MM.1S (cell line): ENCODE measurements around the gene FADS1.

Experiments
- DNase-seq: peaks from one replicate; pipeline ENCODE4 v3.0.0-alpha.2; 2015
- H2AFZ ChIP-seq: fragments of 300-600 bp; sonication (generic); 2 replicates; pipeline ENCODE4 v1.6.0; 2016; ENCODE audit warnings: antibody characterized with exemption, low read length
- H3F3A ChIP-seq: fragments of 300-600 bp; sonication (generic); 2 replicates; pipeline ENCODE4 v1.6.1; 2016; ENCODE audit warnings: mild to moderate bottlenecking, antibody characterized with exemption, low read length, moderate library complexity, mixed read lengths; ENCODE audit not compliant: insufficient read depth
- H3K27ac ChIP-seq: fragments of 300-600 bp; sonication (generic); 2 replicates; pipeline ENCODE4 v1.5.1; 2016; ENCODE audit warnings: mild to moderate bottlenecking, low read length
- H3K27me3 ChIP-seq: fragments of 300-600 bp; sonication (generic); replicated peaks from 2 replicates; pipeline ENCODE4 v1.6.0; 2016; ENCODE audit warnings: low read length; ENCODE audit not compliant: insufficient read depth
- H3K36me3 ChIP-seq: fragments of 300-600 bp; sonication (generic); replicated peaks from 2 replicates; pipeline ENCODE4 v1.6.1; 2016; ENCODE audit warnings: mild to moderate bottlenecking, low read length, mixed read lengths; ENCODE audit not compliant: insufficient read depth
- H3K4me1 ChIP-seq: fragments of 300-600 bp; sonication (generic); 2 replicates; pipeline ENCODE4 v1.6.1; 2016; ENCODE audit warnings: low read length, mixed read lengths
- H3K4me2 ChIP-seq: fragments of 300-600 bp; sonication (generic); 2 replicates; pipeline ENCODE4 v1.6.0; 2016; ENCODE audit warnings: low read depth, low read length
- H3K4me3 ChIP-seq: fragments of 300-600 bp; sonication (generic); 2 replicates; pipeline ENCODE4 v1.5.1; 2016; ENCODE audit warnings: low read length, mixed read lengths
- H3K79me2 ChIP-seq: fragments of 300-600 bp; sonication (generic); 2 replicates; pipeline ENCODE4 v1.6.1; 2016; ENCODE audit warnings: mixed run types, low read length, mixed read lengths
- H3K9ac ChIP-seq: fragments of 300-600 bp; sonication (generic); 2 replicates; pipeline ENCODE4 v1.6.1; 2016; ENCODE audit warnings: low read length, mixed read lengths
- H3K9me2 ChIP-seq: fragments of 300-600 bp; sonication (generic); replicated peaks from 2 replicates; pipeline ENCODE4 v1.6.1; 2016; ENCODE audit warnings: mild to moderate bottlenecking, low read length, mixed read lengths; ENCODE audit not compliant: insufficient read depth
- H3K9me3 ChIP-seq: fragments of 300-600 bp; sonication (generic); replicated peaks from 2 replicates; pipeline ENCODE4 v1.6.1; 2016; ENCODE audit warnings: mild to moderate bottlenecking, low read length, mixed read lengths; ENCODE audit not compliant: insufficient read depth
- H4K20me1 ChIP-seq: fragments of 300-600 bp; sonication (generic); 2 replicates; pipeline ENCODE4 v1.6.1; 2016; ENCODE audit warnings: mild to moderate bottlenecking, low read length, moderate library complexity, mixed read lengths; ENCODE audit not compliant: insufficient read depth
- EZH2 ChIP-seq: fragments of 300-600 bp; sonication (generic); optimal IDR thresholded peaks from 2 replicates; pipeline ENCODE3; 2017; ENCODE audit warnings: low read depth, mild to moderate bottlenecking, antibody characterized with exemption, low read length, mixed read lengths
- EZH2phosphoT487 ChIP-seq: fragments of 300-600 bp; sonication (generic); IDR thresholded peaks from 2 replicates; pipeline ENCODE4 v1.6.1; 2018; ENCODE audit warnings: antibody characterized with exemption, low read length
- TF ChIP-seq, protein P1 (sequence below): fragments of 300-600 bp; sonication (generic); IDR thresholded peaks from 2 replicates; pipeline ENCODE4 v1.5.1; 2016; ENCODE audit warnings: antibody characterized with exemption, low read length, mixed read lengths

FADS1 gene

DNA sequence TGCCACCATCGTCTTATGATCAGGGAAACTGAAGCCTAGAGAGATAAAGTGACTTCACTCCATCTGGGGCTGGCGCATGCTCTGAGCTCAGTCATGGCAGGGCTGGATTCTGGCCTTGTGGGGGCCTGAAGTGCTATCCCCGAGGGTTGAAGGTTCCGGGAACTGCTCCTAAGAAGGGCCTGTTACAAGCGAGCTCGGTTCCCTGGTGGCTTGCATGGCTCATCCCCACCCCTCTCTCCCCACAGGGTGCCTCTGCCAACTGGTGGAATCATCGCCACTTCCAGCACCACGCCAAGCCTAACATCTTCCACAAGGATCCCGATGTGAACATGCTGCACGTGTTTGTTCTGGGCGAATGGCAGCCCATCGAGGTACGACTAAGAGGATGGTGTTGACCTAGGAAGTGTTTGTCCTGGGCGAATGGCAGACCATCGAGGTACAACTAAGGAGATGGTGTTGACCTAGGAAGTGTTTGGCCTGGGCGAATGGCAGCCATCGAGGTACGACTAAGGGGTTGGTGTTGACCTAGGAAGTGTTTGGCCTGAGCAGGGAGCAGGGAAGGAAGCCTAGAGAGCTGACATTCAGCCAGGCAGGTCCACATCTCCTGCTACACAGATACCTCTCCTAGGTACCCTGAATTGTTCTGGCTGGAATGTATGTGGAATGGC lies 31.2 kb upstream of the FADS1 start:
- Histone ChIP-seq H3K4me1 (no peaks in the 10 kb centered on the region), H3K4me3 (no peak overlapping the region), H4K20me1 (no peaks in the 10 kb centered on the region), H3K36me3 (no peaks in the 10 kb centered on the region), H3K9me3 (no peaks in the 10 kb centered on the region), H2AFZ (no peak overlapping the region), H3K9me2 (no peaks in the 10 kb centered on the region), H3K79me2 (no peaks in the 10 kb centered on the region), H3K27me3 (peaks cover 21% of the 10 kb centered on the region), H3K27ac (no peak overlapping the region), H3K9ac (no peak overlapping the region), H3K4me2 (no peak overlapping the region), H3F3A (no peaks in the 10 kb centered on the region)
- TF ChIP-seq, protein P1, sequence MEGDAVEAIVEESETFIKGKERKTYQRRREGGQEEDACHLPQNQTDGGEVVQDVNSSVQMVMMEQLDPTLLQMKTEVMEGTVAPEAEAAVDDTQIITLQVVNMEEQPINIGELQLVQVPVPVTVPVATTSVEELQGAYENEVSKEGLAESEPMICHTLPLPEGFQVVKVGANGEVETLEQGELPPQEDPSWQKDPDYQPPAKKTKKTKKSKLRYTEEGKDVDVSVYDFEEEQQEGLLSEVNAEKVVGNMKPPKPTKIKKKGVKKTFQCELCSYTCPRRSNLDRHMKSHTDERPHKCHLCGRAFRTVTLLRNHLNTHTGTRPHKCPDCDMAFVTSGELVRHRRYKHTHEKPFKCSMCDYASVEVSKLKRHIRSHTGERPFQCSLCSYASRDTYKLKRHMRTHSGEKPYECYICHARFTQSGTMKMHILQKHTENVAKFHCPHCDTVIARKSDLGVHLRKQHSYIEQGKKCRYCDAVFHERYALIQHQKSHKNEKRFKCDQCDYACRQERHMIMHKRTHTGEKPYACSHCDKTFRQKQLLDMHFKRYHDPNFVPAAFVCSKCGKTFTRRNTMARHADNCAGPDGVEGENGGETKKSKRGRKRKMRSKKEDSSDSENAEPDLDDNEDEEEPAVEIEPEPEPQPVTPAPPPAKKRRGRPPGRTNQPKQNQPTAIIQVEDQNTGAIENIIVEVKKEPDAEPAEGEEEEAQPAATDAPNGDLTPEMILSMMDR: no peak
- TF ChIP-seq EZH2: no peak
- no peak for TF ChIP-seq EZH2phosphoT487
- no peak for DNase-seq

DNA sequence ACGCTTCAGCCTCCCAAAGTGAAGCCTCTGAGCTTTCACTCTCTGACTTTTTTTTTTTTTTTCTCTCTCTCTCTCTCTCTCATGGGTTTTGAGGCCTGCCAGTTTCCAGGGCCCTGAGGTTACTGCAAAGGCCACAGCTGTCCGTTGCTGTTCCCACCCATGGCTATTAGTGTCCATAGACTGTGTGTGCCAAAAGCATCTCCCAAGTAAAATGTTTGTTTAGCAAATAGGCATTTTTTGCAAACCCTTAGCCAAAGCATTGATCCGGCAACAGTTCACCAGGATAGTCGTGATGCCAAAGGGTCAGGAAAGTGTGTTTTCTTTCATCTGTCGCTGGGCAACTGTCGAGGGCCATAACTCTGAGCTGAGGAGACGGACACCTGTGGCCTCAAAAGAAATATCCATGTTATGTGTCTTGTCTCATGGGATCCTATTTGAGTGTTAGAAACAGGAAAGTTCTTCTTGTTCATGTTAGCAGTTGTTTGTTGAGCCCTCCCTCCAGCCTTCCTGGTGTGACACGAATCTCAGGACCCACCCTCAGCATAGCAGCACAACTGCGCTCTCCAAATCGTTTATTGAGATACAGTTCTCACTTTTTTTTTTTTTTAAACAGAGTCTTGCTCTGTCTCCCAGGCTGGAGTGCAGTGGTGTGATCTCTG lies 29.7 kb upstream of the FADS1 start:
- Histone ChIP-seq H2AFZ (no peak overlapping the region), H3K4me1 (no peaks in the 10 kb centered on the region), H3K79me2 (no peaks in the 10 kb centered on the region), H4K20me1 (no peaks in the 10 kb centered on the region), H3K4me3 (no peak overlapping the region), H3K9ac (no peak overlapping the region), H3K9me2 (no peaks in the 10 kb centered on the region), H3F3A (no peaks in the 10 kb centered on the region), H3K27ac (no peak overlapping the region), H3K36me3 (no peaks in the 10 kb centered on the region), H3K9me3 (no peaks in the 10 kb centered on the region), H3K27me3 (peaks cover 10% of the 10 kb centered on the region), H3K4me2 (no peak overlapping the region)
- TF ChIP-seq EZH2: no peak
- TF ChIP-seq, protein P1: no peak
- no peak for TF ChIP-seq EZH2phosphoT487
- DNase-seq: no peak

DNA sequence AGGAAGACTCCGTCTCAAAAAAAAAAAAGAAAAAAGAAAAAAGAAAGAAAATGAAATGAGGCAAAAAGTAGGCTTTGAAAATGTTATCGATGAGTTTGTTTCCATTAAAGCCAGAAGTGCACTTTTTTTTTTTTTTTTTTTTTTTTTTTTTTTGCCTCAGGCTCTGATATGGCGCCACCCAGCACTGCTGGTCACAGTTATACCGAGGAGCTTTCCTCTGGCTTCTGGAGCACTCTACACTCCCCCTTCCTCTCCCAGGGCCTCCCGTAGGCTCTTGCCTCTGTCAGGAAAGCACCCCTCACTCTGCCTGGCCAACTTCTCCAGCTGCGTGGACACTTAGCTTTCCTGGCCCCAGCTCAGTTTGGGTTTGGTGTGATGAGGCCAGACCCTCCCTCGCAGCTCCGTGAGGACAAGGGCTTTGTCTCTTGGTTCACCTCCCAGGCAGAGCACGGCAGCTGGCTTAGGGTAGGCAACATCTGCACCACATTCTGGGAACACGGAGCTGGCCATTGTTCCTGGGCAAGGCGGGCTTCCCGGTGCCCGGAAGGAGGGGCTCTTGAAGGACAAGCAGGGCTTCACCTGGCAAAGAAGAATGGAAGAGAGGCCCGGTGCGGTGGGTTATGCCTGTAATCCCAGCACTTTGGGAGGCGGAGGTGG lies 28.2 kb upstream of the FADS1 start:
- no peaks in the 10 kb centered on the region for H3K9me3 ChIP-seq
- H4K20me1 ChIP-seq: no peaks in the 10 kb centered on the region
- H3K79me2 ChIP-seq: no peaks in the 10 kb centered on the region
- DNase-seq: no peak
- no peak overlapping the region for H3K4me3 ChIP-seq
- no peaks in the 10 kb centered on the region for H3K9me2 ChIP-seq
- no peaks in the 10 kb centered on the region for H3K36me3 ChIP-seq
- no peak overlapping the region for H3K27ac ChIP-seq
- no peaks in the 10 kb centered on the region for H3K4me1 ChIP-seq
- H3F3A ChIP-seq: no peaks in the 10 kb centered on the region
- no peak overlapping the region for H3K4me2 ChIP-seq
- H3K27me3 ChIP-seq: no peaks in the 10 kb centered on the region; the same call in 1 of the 2 replicates
- TF ChIP-seq, protein P1: no peak
- TF ChIP-seq EZH2phosphoT487 (no peak), EZH2 (no peak)
- no peak overlapping the region for H3K9ac ChIP-seq
- H2AFZ ChIP-seq: no peak overlapping the region
